MM.1S (cell line): ENCODE data around the gene FGF1.

Experiments
- EZH2 ChIP-seq: fragments of 300-600 bp; sonication (generic); optimal IDR thresholded peaks from 2 replicates; pipeline ENCODE3; 2017; ENCODE audit warnings: low read depth, mild to moderate bottlenecking, antibody characterized with exemption, low read length, mixed read lengths
- EZH2phosphoT487 ChIP-seq: fragments of 300-600 bp; sonication (generic); IDR thresholded peaks from 2 replicates; pipeline ENCODE4 v1.6.1; 2018; ENCODE audit warnings: antibody characterized with exemption, low read length
- TF ChIP-seq, protein P1 (sequence below): fragments of 300-600 bp; sonication (generic); IDR thresholded peaks from 2 replicates; pipeline ENCODE4 v1.5.1; 2016; ENCODE audit warnings: antibody characterized with exemption, low read length, mixed read lengths

DNA sequence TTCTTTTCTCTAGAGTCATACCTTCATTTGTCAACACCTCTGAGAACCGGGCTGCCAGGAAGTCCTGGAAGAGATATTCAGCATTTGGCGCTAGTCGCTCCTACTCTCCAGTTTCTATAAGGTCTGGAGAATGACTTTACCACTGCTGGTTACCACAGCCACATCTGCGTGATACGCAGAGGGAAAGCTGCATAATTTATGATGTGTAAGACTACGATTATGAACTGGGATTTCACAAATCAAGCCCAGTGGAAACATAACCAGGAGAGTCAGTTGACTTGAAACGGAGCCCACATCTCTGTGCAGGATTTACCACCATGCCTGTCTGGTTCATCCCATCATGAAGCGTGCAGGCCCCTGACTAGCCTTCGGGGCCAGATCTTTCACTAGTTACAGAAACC, 72.6 kb downstream of the FGF1 start:
- TF ChIP-seq, protein P1, sequence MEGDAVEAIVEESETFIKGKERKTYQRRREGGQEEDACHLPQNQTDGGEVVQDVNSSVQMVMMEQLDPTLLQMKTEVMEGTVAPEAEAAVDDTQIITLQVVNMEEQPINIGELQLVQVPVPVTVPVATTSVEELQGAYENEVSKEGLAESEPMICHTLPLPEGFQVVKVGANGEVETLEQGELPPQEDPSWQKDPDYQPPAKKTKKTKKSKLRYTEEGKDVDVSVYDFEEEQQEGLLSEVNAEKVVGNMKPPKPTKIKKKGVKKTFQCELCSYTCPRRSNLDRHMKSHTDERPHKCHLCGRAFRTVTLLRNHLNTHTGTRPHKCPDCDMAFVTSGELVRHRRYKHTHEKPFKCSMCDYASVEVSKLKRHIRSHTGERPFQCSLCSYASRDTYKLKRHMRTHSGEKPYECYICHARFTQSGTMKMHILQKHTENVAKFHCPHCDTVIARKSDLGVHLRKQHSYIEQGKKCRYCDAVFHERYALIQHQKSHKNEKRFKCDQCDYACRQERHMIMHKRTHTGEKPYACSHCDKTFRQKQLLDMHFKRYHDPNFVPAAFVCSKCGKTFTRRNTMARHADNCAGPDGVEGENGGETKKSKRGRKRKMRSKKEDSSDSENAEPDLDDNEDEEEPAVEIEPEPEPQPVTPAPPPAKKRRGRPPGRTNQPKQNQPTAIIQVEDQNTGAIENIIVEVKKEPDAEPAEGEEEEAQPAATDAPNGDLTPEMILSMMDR: no peak
- TF ChIP-seq EZH2phosphoT487 (no peak), EZH2 (no peak)
